H1 (cell line): ENCODE results near the gene PEPD. TPM values are rescaled to one million over a fixed set of nuclear protein-coding genes. Genes with fewer than 3 reads are reported as not detected.

Experiments used
- CTCF ChIA-PET: fragments of 300-600 bp; sonication (Branson Sonifier 250); formaldehyde crosslinking; loops from one replicate; lab custom pipeline; 2021; ENCODE audit not compliant: partially characterized antibody; lab: Charles Lee
- POLR2A ChIA-PET: fragments of 300-600 bp; sonication (Branson Sonifier 250); formaldehyde crosslinking; loops from one replicate; lab custom pipeline; 2021; ENCODE audit warnings: inconsistent platforms; ENCODE audit not compliant: partially characterized antibody; lab: Charles Lee
- DNase-seq, 2 experiments: peaks; one replicate each; pipeline versions ENCODE4 v3.0.0 to v3.0.0-alpha.2; 2010 to 2022; ENCODE audit warnings: low spot score in 2 of 2, low read depth in 1 of 2, mixed read lengths in 1 of 2
- FAIRE-seq: peaks from 2 replicates; lab custom pipeline; 2011; peaks lifted over from hg19 to GRCh38; lab: Jason Lieb, UNC
- H2AFZ ChIP-seq: 2 replicates; pipeline ENCODE4 v1.8.1; 2012; ENCODE audit warnings: low read length, inconsistent platforms
- H2AK5ac ChIP-seq: 2 replicates; pipeline ENCODE4 v1.6.1; 2013; ENCODE audit warnings: low read depth, low read length
- H2BK120ac ChIP-seq: replicated peaks from 2 replicates; pipeline ENCODE3; 2013; ENCODE audit warnings: low read depth, low read length, inconsistent platforms
- H2BK12ac ChIP-seq: 2 replicates; pipeline ENCODE4 v1.6.1; 2013; ENCODE audit warnings: low read depth, low read length
- H2BK15ac ChIP-seq: 2 replicates; pipeline ENCODE4 v1.6.1; 2013; ENCODE audit warnings: low read length
- H2BK20ac ChIP-seq: 2 replicates; pipeline ENCODE4 v1.6.1; 2013; ENCODE audit warnings: low read length
- H2BK5ac ChIP-seq: 2 replicates; pipeline ENCODE4 v1.6.1; 2013; ENCODE audit warnings: low read depth, low read length
- H3K14ac ChIP-seq: 2 replicates; pipeline ENCODE4 v1.6.1; 2013; ENCODE audit warnings: inconsistent platforms; ENCODE audit not compliant: insufficient read length
- H3K18ac ChIP-seq: 2 replicates; pipeline ENCODE4 v1.6.1; 2013; ENCODE audit warnings: low read length; ENCODE audit errors: extremely low read depth
- H3K23ac ChIP-seq: 2 replicates; pipeline ENCODE4 v1.6.1; 2013; ENCODE audit warnings: inconsistent platforms; ENCODE audit not compliant: insufficient read length
- H3K23me2 ChIP-seq: 2 replicates; pipeline ENCODE4 v1.6.1; 2013; ENCODE audit warnings: low read depth, low read length
- H3K27ac ChIP-seq: 2 replicates; pipeline ENCODE4 v1.6.1; 2011; ENCODE audit warnings: low read depth, low read length, inconsistent platforms
- H3K27me3 ChIP-seq, 4 experiments: replicated peaks in 1 of 4; 1 replicate in 1 of 4; 2 replicates in 3 of 4; pipeline versions ENCODE4 v1.6.1 to v1.8.1; 2011 to 2013; ENCODE audit warnings: low read length in 3 of 4, mild to moderate bottlenecking in 3 of 4, inconsistent platforms in 2 of 4, mixed read lengths in 2 of 4, moderate library complexity in 1 of 4; ENCODE audit not compliant: control insufficient read depth in 3 of 4, insufficient read depth in 3 of 4; ENCODE audit errors: extremely low read depth in 1 of 4
- H3K36me3 ChIP-seq, 4 experiments: 2 replicates each; pipeline versions ENCODE4 v1.6.1 to v1.8.1; 2011 to 2013; ENCODE audit warnings: mild to moderate bottlenecking in 4 of 4, low read length in 3 of 4, moderate library complexity in 2 of 4, control low read depth in 1 of 4, inconsistent platforms in 1 of 4; ENCODE audit not compliant: insufficient read depth in 4 of 4, control insufficient read depth in 2 of 4
- H3K4ac ChIP-seq: replicated peaks from 2 replicates; pipeline ENCODE3; 2013; ENCODE audit warnings: low read length, low read depth, mixed read lengths, inconsistent platforms; ENCODE audit not compliant: insufficient read length
- H3K4me1 ChIP-seq, 4 experiments: replicated peaks in 1 of 4; 1 replicate in 1 of 4; 2 replicates in 3 of 4; pipeline versions ENCODE4 v1.6.1 to v1.8.1; 2011 to 2013; ENCODE audit warnings: low read length in 3 of 4, inconsistent platforms in 2 of 4, mixed read lengths in 1 of 4; ENCODE audit not compliant: insufficient read depth in 4 of 4, control insufficient read depth in 3 of 4
- H3K4me2 ChIP-seq, 2 experiments: 2 replicates each; pipeline versions ENCODE4 v1.6.1 to v1.8.1; 2011 to 2013; ENCODE audit warnings: low read depth in 2 of 2, low read length in 2 of 2, control low read depth in 1 of 2, inconsistent platforms in 1 of 2, mild to moderate bottlenecking in 1 of 2; ENCODE audit not compliant: insufficient read depth in 1 of 2
- H3K4me3 ChIP-seq, 4 experiments: fragments of 200-600, 300-600 bp in 1 of 4; sonication (generic), shearing (Covaris generic), sonication (Bioruptor Twin) in 1 of 4; 2 replicates each; pipeline versions ENCODE4 v1.5.1 to v1.8.1; 2011 to 2016; ENCODE audit warnings: low read length in 4 of 4, low read depth in 3 of 4, control low read depth in 2 of 4, inconsistent platforms in 2 of 4, mild to moderate bottlenecking in 2 of 4, mixed read lengths in 1 of 4, moderate library complexity in 1 of 4; ENCODE audit not compliant: insufficient read depth in 2 of 4; ENCODE audit errors: extremely low read depth in 1 of 4
- H3K56ac ChIP-seq: replicated peaks from 2 replicates; pipeline ENCODE3; 2013; ENCODE audit warnings: low read depth, mild to moderate bottlenecking, mixed read lengths, low read length, inconsistent platforms; ENCODE audit not compliant: insufficient read length
- H3K79me1 ChIP-seq: 2 replicates; pipeline ENCODE4 v1.6.1; 2013; ENCODE audit warnings: low read depth, low read length, control low read depth
- H3K79me2 ChIP-seq, 2 experiments: 2 replicates each; pipeline versions ENCODE4 v1.6.1 to v1.8.1; 2012 to 2013; ENCODE audit warnings: low read length in 2 of 2, mild to moderate bottlenecking in 2 of 2, inconsistent platforms in 1 of 2; ENCODE audit not compliant: insufficient read depth in 2 of 2, control insufficient read depth in 1 of 2
- H3K9ac ChIP-seq, 4 experiments: replicated peaks in 1 of 4; 1 replicate in 1 of 4; 2 replicates in 3 of 4; pipeline versions ENCODE4 v1.6.1 to v1.8.1; 2011 to 2013; ENCODE audit warnings: low read depth in 3 of 4, low read length in 3 of 4, control low read depth in 2 of 4, mild to moderate bottlenecking in 2 of 4, moderate library complexity in 2 of 4, inconsistent platforms in 1 of 4; ENCODE audit errors: extremely low read depth in 1 of 4
- H3K9me3 ChIP-seq, 2 experiments: 2 replicates each; pipeline versions ENCODE4 v1.6.1 to v1.8.1; 2012 to 2013; ENCODE audit warnings: mild to moderate bottlenecking in 2 of 2, moderate library complexity in 2 of 2, control low read depth in 1 of 2, inconsistent platforms in 1 of 2, low read depth in 1 of 2, low read length in 1 of 2, mixed read lengths in 1 of 2; ENCODE audit not compliant: insufficient read depth in 2 of 2
- H4K20me1 ChIP-seq, 2 experiments: replicated peaks in 1 of 2; 2 replicates each; pipeline versions ENCODE3 to v1.8.1; 2011 to 2013; ENCODE audit warnings: inconsistent platforms in 2 of 2, low read length in 2 of 2, mild to moderate bottlenecking in 1 of 2; ENCODE audit not compliant: insufficient read depth in 2 of 2, control insufficient read depth in 1 of 2
- H4K5ac ChIP-seq: 2 replicates; pipeline ENCODE4 v1.6.1; 2013; ENCODE audit warnings: low read length, low read depth, mixed read lengths, inconsistent platforms; ENCODE audit not compliant: insufficient read length
- H4K8ac ChIP-seq: 2 replicates; pipeline ENCODE4 v1.8.0; 2013; ENCODE audit warnings: mild to moderate bottlenecking, moderate library complexity, low read length, inconsistent platforms; ENCODE audit not compliant: insufficient read depth; ENCODE audit errors: extremely low read depth
- H4K91ac ChIP-seq: replicated peaks from 2 replicates; pipeline ENCODE3; 2013; ENCODE audit warnings: low read length, mixed read lengths, inconsistent platforms; ENCODE audit not compliant: insufficient read length
- EZH2 ChIP-seq: fragments of 200-600 bp; sonication (generic); IDR thresholded peaks from 2 replicates; pipeline ENCODE4 v1.7.1; 2012; ENCODE audit warnings: low read depth, mild to moderate bottlenecking, moderate library complexity, low read length, inconsistent platforms; ENCODE audit not compliant: severe bottlenecking
- GTF2F1 ChIP-seq: IDR thresholded peaks from 2 replicates; pipeline ENCODE4 v1.6.1; 2012; ENCODE audit warnings: low read depth, low read length, improper control_type of control experiment, borderline replicate concordance
- NRF1 ChIP-seq: IDR thresholded peaks from 2 replicates; pipeline ENCODE4 v1.6.1; 2011; ENCODE audit warnings: mild to moderate bottlenecking, low read depth, low read length, improper control_type of control experiment
- RFX5 ChIP-seq: IDR thresholded peaks from 2 replicates; pipeline ENCODE4 v1.6.1; 2011; ENCODE audit warnings: low read depth, low read length, improper control_type of control experiment, borderline replicate concordance
- SP4 ChIP-seq: IDR thresholded peaks from 2 replicates; pipeline ENCODE4 v1.6.1; 2012; ENCODE audit warnings: low read length, inconsistent platforms
- ZNF274 ChIP-seq: IDR thresholded peaks from 2 replicates; pipeline ENCODE4 v1.7.0; 2012; ENCODE audit warnings: low read length, borderline replicate concordance; ENCODE audit errors: extremely low read depth
- WGBS, 2 experiments: shearing (Covaris generic) in 1 of 2; methylation state at CpG; one replicate each; pipeline versions ENCODE4 v1.1.6 to v1.1.7; 2013 to 2015; ENCODE audit warnings: low lambda C conversion rate in 2 of 2, mixed read lengths in 2 of 2, inconsistent platforms in 1 of 2, low coverage in 1 of 2, missing lambda C conversion rate in 1 of 2; ENCODE audit not compliant: insufficient replicate concordance in 2 of 2, insufficient coverage in 1 of 2, insufficient read length in 1 of 2; ENCODE audit errors: extremely low coverage in 1 of 2, missing lambda C conversion rate in 1 of 2; 5-methylcytosine and 5-hydroxymethylcytosine counted together
- polyA plus RNA-seq, 7 experiments: library from polyadenylated mRNA; depleted of rRNA in 3 of 7; stranded (reverse) in 5 of 7; unstranded in 2 of 7; fragments of >200 nt in 5 of 7; fragments of 200-250 nt in 2 of 7; gene quantifications; 1 replicate in 5 of 7; 2 replicates in 1 of 7; 4 replicates in 1 of 7; pipeline versions ENCODE4 v1.2.1 to v1.2.3, GENCODE V29; 2011 to 2013; ENCODE audit warnings: missing spikeins in 2 of 7, mixed read lengths in 2 of 7
- total RNA-seq: library from RNA; stranded (reverse); fragmentation: NEBNext Ultra II Directional; extraction: Animal tissue kit (Norgen Biotek cat#: 25700); gene quantifications from 2 replicates; pipeline ENCODE4 v1.2.1, GENCODE V29; 2021

Gene PEPD
- total and polyA plus RNA-seq, 2 of the 8 experiments (the other 6 are each of a cell fraction or from before 2014, with no cell fraction given) = 84.1 to 178 TPM

DNA sequence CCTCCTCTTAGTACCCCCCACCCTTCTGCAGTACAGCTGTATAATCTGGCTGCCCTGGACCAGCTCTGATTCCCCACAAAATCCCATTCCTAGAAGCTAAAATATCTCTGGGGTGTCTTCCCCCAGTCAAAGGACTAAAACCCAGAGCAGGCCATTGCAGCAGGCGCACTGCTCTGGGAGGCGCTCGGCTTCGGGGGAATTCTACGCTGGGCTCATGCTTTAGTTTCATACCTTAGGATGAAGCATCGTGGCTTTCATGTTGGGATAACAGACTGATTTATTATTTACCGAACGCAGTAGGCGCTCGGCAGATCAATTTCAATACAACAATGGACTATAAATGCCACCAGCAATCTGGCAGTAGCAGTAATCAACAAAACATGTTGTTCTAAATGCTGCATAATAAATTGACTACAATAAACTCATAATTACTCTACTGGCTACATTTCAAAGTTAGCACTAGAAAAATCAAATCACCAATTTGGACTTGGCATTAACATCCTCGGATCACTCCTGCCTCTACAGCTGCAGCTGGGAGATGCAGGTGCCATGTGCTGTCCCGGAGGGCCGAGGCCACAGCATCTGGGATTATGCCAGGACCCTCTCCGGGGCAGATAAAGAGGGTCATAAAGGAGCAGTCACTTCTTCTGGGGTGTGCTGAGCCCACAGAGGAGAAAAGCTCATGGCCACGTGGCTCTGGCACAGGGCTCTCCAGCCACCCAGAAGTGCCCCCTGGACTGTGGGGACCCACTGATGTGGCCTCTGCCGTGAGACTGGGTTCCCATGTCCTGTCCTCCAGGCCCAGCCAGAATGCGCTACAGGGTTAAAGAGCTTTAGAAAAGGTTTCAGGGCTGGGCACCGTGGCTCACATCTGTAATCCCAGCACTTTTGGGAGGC is 112.8 kb downstream of the PEPD start:
- Histone ChIP-seq H2BK120ac (no peak overlapping the region), H2AFZ (no peak overlapping the region), H3K23me2 (no peaks in the 10 kb centered on the region), H4K5ac (no peak overlapping the region), H3K14ac (no peak overlapping the region), H4K8ac (no peak overlapping the region; the same call in 1 of the 2 replicates), H2BK5ac (no peak overlapping the region; the same call in 1 of the 2 replicates), H4K20me1 (peaks cover 0 to 13% of the 10 kb centered on the region in 2 experiments), H3K56ac (no peak overlapping the region), H2AK5ac (no peak overlapping the region), H3K36me3 (no peaks in the 10 kb centered on the region), H2BK12ac (no peak overlapping the region), H3K4me3 (no peak overlapping the region), H3K18ac (no peak overlapping the region), H3K9me3 (no peaks in the 10 kb centered on the region), H3K23ac (no peak overlapping the region), H3K4me1 (peaks cover 0 to 6% (median 5%) of the 10 kb centered on the region in 4 experiments; a peak in 5 of 7 replicates), H2BK15ac (no peak overlapping the region), H3K27me3 (no peaks in the 10 kb centered on the region; a peak in 1 of 7 replicates), H3K27ac (no peak overlapping the region), H4K91ac (no peak overlapping the region), H3K4ac (no peak overlapping the region), H3K79me1 (0 out of 2 replicates have a peak, but pooled peaks cover 3% of the 10 kb centered on the region), H2BK20ac (no peak overlapping the region), H3K4me2 (no peak overlapping the region), H3K9ac (no peak overlapping the region), H3K79me2 (no peaks in the 10 kb centered on the region)
- DNase-seq = no peak
- POLR2A ChIA-PET = interaction anchor here (1.0 to 1.8 kb wide), 2 partner anchors 116 to 167 kb away, joined by 3 to 4 read pairs; no protein-coding TSS in a partner anchor
- CTCF ChIA-PET = interaction anchor here (0.7 to 24.5 kb wide), 18 partner anchors 7 to 362 kb away, joined by 3 to 426 read pairs (median 4); no protein-coding TSS in a partner anchor
- no peak for TF ChIP-seq ZNF274
- no peak for TF ChIP-seq GTF2F1
- no peak for TF ChIP-seq RFX5
- no peak for TF ChIP-seq SP4
- TF ChIP-seq EZH2 = no peak
- no peak for TF ChIP-seq NRF1
- WGBS, 2 experiments = 88% methylated on average over 17 of the region's 18 CpGs; no CpG with 5 or more reads in 1 of the 2 experiments
- FAIRE-seq = no peak
